Activated naive CD4-positive, alpha-beta T cell (primary cell): ENCODE results near the gene IFIT3.
"Not testable (repeated sequence)": the region's sequence is repeated elsewhere in the genome, so short reads cannot be mapped to it uniquely, and the experiment has no call there.

Experiments
- DNase-seq, 4 experiments: peaks; one replicate each; lab custom pipeline; 2025; lab: John Stamatoyannopoulos, UW

Gene IFIT3

GRCh38 chr10:89304446-89304845, 23.4 kb upstream of the IFIT3 start:
- no peak for DNase-seq

GRCh38 chr10:89304925-89305324, 22.9 kb upstream of the IFIT3 start:
- DNase-seq: no peak

GRCh38 chr10:89305766-89306433, 21.9 kb upstream of the IFIT3 start:
- DNase-seq: no peak

- DNase-seq: no peak
Measured at GRCh38 chr10:89306434-89307268, 21.1 kb upstream of the IFIT3 start.

GRCh38 chr10:89307269-89307577, 20.6 kb upstream of the IFIT3 start:
- DNase-seq: no peak

GRCh38 chr10:89308266-89308665, 19.5 kb upstream of the IFIT3 start:
- DNase-seq: no peak

- DNase-seq: no peak
Measured at GRCh38 chr10:89308736-89309135, 19.1 kb upstream of the IFIT3 start.

GRCh38 chr10:89309156-89310055, 18.4 kb upstream of the IFIT3 start:
- no peak for DNase-seq

GRCh38 chr10:89310056-89310893, 17.5 kb upstream of the IFIT3 start:
- DNase-seq: no peak

- no peak for DNase-seq
Measured at GRCh38 chr10:89312973-89313372, 14.8 kb upstream of the IFIT3 start.

- DNase-seq: no peak
Measured at GRCh38 chr10:89314676-89315075, 13.1 kb upstream of the IFIT3 start.

GRCh38 chr10:89318047-89318446, 9.8 kb upstream of the IFIT3 start:
- DNase-seq: not testable (repeated sequence)

GRCh38 chr10:89325081-89325480, 2.7 kb upstream of the IFIT3 start:
- not testable (repeated sequence) for DNase-seq

- DNase-seq: not testable (repeated sequence)
Measured at GRCh38 chr10:89325856-89326255, 1.9 kb upstream of the IFIT3 start.

- no peak for DNase-seq
Measured at GRCh38 chr10:89329151-89329550, 1.4 kb downstream of the IFIT3 start.

GRCh38 chr10:89330014-89330413, 2.2 kb downstream of the IFIT3 start:
- DNase-seq: not testable (repeated sequence)

- no peak for DNase-seq
Measured at GRCh38 chr10:89330537-89331212, 2.9 kb downstream of the IFIT3 start.

GRCh38 chr10:89331487-89332122, 3.8 kb downstream of the IFIT3 start:
- not testable (repeated sequence) for DNase-seq

- DNase-seq: no peak
Measured at GRCh38 chr10:89332123-89332633, 4.4 kb downstream of the IFIT3 start.

GRCh38 chr10:89335226-89335625, 7.4 kb downstream of the IFIT3 start:
- DNase-seq: no peak
